Stimulated activated effector memory CD8-positive, alpha-beta T cell treated with anti-CD3 and anti-CD28 coated beads, Interleukin-12 subunit alpha, Interleukin-12 subunit beta, amount 100 ng/mL, for 72 hours (primary cell): Measurements from ENCODE around the gene CCNL2.
"Not testable (repeated sequence)": the region's sequence is repeated elsewhere in the genome, so short reads cannot be mapped to it uniquely, and the experiment has no call there.

Source experiments
- ATAC-seq: fragments of 150-1000 bp; cut with Tn5 transposase; 2 replicates; pipeline ENCODE4 v1.10.0; 2021
- DNase-seq, 2 donors: peaks; one replicate each; pipeline ENCODE4 v3.0.0; 2021 to 2022; ENCODE audit warnings: low spot score in 2 of 2
- H3K27ac Mint-ChIP-seq: one replicate; pipeline ENCODE4 v1.8.0; 2022; ENCODE audit warnings: mild to moderate bottlenecking, mixed read lengths
- H3K36me3 Mint-ChIP-seq: one replicate; pipeline ENCODE4 v1.8.0; 2022; ENCODE audit warnings: mild to moderate bottlenecking, mixed read lengths
- H3K4me1 Mint-ChIP-seq: one replicate; pipeline ENCODE4 v1.8.0; 2022; ENCODE audit warnings: mixed read lengths
- H3K4me3 Mint-ChIP-seq: one replicate; pipeline ENCODE4 v1.8.0; 2022; ENCODE audit warnings: mild to moderate bottlenecking, mixed read lengths
- H3K9me3 Mint-ChIP-seq: one replicate; pipeline ENCODE4 v1.8.0; 2022; ENCODE audit warnings: mixed read lengths

CCNL2 gene

DNA sequence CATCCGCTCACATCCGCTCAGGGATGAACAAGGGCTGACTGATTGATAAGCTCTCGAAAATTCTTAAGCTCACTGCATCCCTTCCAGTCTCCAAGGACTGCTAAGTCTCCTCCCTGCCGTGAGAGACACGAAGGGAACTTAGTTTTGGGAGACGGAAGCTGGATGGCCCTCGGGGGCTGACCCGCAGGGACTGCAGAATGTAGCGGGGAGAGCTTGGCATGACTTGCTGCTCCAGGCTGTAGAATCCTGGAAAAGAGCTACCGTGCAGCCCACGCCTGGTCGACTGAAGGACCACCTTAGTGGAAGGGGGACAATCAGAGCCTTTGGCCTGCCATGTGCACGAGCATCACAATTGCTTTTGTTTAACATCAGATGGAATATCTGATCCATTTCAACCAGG, 16.6 kb upstream of the CCNL2 start:
- Mint-ChIP-seq H3K4me1 (peaks cover 6% of the 10 kb centered on the region), H3K27ac (no peak overlapping the region), H3K36me3 (peaks cover 1% of the 10 kb centered on the region), H3K9me3 (no peaks in the 10 kb centered on the region), H3K4me3 (no peak overlapping the region)
- ATAC-seq (no peak), DNase-seq (no peak)

DNA sequence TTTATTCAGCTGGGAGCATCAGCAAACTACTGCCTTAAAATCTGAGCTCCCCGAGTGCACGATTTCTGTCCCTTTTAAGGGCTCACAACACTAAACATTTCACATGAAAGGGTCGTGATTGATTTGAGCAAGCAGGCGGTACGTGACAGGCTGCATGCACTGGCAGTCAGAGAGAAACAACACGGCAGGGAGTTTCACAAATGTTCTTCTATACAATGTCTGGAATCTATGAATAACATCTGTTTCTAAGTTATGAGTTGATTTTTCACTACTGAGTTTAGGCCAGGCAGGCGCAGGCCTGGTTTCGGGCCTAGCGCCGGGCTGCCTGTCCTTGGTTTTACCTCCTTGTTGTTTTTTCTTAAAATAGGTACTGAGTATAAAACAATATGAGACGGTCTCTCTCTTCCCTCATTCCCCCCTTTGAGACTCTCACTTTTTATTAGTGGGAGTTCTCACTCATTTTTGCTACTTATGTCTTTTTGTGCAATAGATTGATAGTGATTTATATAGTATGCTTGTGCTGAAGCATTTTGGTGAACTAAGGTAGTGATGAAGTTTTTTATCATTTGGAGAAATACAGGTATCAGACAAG, 13.3 kb upstream of the CCNL2 start:
- not testable (repeated sequence) for ATAC-seq, DNase-seq, H3K4me1 Mint-ChIP-seq, H3K27ac Mint-ChIP-seq, H3K4me3 Mint-ChIP-seq, H3K9me3 Mint-ChIP-seq
- peaks cover 25% of the 10 kb centered on the region for H3K36me3 Mint-ChIP-seq

DNA sequence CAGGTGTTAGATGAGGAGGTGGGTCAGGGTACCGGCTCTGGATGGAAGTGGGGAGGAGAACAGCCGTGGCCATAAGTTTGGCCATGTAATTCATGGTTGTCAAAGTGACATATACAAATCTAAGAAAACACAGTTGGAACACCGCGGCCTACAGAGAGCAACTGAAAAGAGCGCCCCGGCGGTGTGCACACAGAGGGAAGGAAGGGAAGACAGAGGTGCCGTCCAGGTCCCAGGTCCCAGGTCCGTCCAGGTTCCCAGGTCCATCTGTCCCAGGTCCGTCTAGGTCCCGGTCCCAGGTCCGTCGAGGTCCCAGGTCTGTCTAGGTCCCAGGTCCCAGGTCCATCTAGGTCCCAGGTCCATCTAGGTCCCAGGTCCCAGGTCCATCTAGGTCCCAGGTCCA, 12.5 kb upstream of the CCNL2 start:
- ATAC-seq (no peak), DNase-seq (no peak)
- Mint-ChIP-seq H3K9me3 (no peaks in the 10 kb centered on the region), H3K27ac (peak overlapping the region; percentile 23), H3K4me1 (peaks cover 5% of the 10 kb centered on the region), H3K36me3 (peaks cover 32% of the 10 kb centered on the region), H3K4me3 (no peak overlapping the region)

DNA sequence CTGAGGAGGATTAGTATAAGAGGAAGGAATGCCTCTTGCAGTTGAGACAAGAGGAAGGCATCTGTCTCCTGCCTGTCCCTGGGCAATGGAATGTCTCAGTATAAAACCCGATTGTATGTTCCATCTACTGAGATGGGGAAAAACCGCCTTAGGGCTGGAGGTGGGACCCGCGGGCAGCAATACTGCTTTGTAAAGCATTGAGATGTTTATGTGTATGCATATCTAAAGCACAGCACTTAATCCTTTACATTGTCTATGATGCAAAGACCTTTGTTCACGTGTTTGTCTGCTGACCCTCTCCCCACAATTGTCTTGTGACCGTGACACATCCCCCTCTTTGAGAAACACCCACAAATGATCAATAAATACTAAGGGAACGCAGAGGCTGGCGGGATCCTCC, 11.1 kb upstream of the CCNL2 start:
- DNase-seq, H3K4me3 Mint-ChIP-seq, H3K9me3 Mint-ChIP-seq, H3K27ac Mint-ChIP-seq, ATAC-seq: not testable (repeated sequence)
- peaks cover 46% of the 10 kb centered on the region for H3K36me3 Mint-ChIP-seq
- peaks cover 18% of the 10 kb centered on the region for H3K4me1 Mint-ChIP-seq

DNA sequence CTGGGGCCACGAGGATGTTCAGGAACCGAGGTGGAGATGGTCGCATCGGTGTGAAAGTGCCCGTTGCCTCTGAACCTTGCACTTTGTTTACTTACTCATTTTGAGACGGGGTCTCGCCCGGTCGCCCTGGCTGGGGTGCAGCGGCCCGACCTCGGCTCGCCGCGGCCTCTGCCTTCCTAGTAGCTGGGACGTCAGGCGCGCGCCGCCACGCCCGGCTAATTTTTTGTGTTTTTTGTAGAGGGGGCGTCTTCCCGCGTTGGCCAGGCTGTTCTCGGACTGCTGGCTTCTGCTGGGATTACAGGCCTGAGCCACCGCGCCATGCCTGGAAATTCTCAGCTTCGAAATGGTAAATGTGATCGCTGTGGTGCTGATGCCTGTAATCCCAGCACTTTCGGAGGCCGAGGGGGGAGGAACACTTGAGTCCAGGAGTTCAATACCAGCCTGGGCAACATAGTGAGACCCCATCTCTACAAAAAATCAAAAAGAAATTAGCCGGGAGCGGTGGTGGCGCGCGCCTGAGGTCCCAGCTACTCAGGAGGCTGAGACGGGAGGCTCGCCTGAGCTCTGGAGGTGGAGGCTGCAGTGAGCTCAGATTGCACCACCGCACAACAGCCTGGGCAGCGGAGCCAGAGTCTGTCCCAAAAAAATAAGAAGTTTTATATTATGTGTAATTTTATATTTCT, 8.6 kb upstream of the CCNL2 start:
- H3K27ac Mint-ChIP-seq = peak overlapping the region; percentile 94
- H3K9me3 Mint-ChIP-seq = no peaks in the 10 kb centered on the region
- H3K4me1 Mint-ChIP-seq = peaks cover 27% of the 10 kb centered on the region
- ATAC-seq (peak; percentile 41), DNase-seq (no peak)
- H3K36me3 Mint-ChIP-seq = peaks cover 71% of the 10 kb centered on the region
- peak overlapping the region; percentile 88 for H3K4me3 Mint-ChIP-seq

DNA sequence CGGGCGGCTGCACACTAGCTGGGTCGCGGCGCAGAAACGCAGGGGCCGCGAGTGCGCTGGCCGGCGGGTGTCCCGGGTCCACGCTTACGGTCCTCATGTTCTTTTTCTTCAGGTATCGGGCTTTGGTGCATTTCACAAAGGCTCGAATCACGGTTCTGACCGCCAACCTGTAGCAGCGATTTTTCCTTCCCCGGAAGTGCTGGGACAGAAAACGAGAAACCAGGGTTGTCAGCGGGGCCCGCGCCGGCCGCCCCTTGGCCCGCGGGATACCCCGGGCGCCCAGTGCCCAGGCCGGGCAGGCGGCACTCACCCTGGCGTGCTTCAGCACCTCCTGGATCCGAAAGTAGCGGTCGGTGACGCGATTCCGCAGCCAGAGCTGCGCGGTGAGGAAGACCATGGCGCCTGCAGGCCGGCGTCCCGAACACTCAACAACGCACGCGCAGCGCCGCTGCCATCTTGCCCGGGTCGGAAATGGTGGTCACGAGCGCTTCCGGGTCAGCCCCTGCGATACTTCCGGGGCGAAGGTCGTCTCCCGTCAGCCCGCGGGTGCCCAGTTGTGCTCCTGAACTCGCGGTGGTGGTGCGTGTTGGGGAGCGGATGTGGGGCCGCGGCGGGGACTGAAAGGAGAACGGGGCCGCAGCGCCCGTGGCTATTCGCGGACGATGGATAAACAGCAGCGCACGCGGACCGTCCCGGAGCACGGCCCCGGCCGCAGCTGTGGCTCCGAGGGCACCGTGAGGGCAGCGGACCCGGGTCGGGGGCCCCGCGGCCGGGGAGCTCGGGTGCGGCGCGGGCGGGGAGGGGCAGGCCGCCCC, 7.9 kb upstream of the CCNL2 start, which contains the start of gene MRPL20:
MRPL20 (minus strand) TSS at position 473 of the 815 bp plus-strand sequence; CDS start at position 397, 76 bp downstream.
- Mint-ChIP-seq H3K9me3 (no peaks in the 10 kb centered on the region), H3K36me3 (peaks cover 78% of the 10 kb centered on the region)
- peak; percentile 88 to 96 for DNase-seq

DNA sequence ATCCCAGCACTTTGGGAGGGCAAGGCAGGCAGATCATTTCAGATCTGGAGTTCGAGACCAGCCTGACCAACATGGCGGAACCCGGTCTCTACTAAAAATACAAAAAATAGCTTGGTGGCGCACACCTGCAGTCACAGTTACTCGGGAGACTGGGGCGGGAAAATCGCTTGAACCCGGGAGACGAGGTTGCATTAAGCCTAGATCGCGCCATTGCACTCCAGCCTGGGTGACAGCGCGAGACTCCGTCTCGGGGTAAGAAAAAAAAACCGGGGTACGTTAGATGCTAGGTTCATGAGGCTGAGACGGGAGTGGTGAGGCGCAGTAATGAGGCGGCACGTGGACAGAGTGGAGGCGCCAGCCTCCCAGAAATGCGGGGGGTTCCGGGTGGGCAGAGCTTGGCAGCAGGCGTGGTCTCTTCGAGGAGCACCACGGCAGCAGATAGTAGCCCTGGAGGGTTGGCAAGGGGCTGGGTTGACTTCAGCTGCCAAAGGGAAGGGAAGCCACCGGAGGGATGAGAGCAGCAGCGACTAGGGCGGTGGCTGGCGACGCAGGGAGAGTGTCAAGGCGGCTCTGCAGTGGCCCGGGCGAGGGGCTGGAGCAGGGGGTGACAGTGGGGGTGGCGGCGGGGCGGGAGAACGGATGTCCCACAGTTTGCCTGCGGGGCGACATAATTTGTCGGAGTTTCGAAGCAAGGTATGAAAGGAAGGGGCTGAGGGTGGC, 7.1 kb upstream of the CCNL2 start:
- peaks cover 86% of the 10 kb centered on the region for H3K36me3 Mint-ChIP-seq
- H3K9me3 Mint-ChIP-seq = no peaks in the 10 kb centered on the region
- ATAC-seq (peak; percentile 0), DNase-seq (no peak)
- H3K4me1 Mint-ChIP-seq = peaks cover 38% of the 10 kb centered on the region
- peak overlapping the region; percentile 94 for H3K27ac Mint-ChIP-seq
- H3K4me3 Mint-ChIP-seq = peak overlapping the region; percentile 88

More for the DNA sequence above, 7.9 kb upstream of the CCNL2 start, which contains the start of gene MRPL20:
- Mint-ChIP-seq H3K27ac (peak within 1 kb of the TSS; percentile 94), H3K4me3 (peak within 1 kb of the TSS; percentile 88), H3K4me1 (peaks cover 32% of the 10 kb centered on the region)
- peak; percentile 97 for ATAC-seq

DNA sequence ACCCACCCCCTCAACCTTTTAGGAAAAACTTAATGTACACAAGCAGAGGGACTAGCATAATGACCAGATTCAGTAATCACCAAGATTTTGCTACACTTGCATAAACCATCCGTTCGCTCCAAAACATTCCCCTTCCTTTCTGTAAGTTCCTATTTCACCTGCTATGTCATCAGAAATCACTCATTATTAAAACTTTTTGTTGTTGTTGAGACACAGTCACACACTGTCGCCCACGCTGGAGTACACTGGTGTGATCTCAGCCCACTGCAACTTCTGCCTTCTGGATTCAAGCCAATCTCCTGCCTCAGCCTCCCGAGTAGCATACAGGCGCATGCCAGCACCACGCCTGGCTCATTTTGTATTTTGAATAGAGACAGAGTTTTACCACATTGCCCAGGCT, 4.5 kb upstream of the CCNL2 start:
- Mint-ChIP-seq H3K4me3 (no peak overlapping the region), H3K4me1 (peaks cover 56% of the 10 kb centered on the region)

DNA sequence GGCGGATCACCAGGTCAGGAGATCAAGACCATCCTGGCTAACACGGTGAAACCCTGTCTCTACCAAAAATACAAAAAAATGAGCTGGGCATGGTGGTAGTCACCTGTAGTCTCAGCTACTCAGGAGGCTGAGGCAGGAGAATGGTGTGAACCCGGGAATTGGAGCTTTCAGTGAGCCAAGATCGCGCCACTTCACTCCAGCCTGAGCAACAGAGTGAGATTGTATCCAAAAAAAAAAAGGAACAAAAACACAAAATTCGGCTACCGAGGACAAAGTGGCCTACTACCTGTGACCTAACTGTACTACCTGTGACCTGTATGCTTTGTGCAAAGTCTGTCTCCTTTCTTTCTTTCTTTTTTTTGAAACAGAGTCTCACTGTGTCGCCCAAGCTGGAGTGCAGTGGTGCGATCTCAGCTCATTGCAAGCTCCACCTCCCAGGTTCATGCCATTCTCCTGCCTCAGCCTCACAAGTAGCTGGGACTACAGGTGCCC, 3.8 kb upstream of the CCNL2 start:
- Mint-ChIP-seq H3K27ac (peak overlapping the region; percentile 23), H3K4me1 (peaks cover 56% of the 10 kb centered on the region), H3K36me3 (peaks cover 95% of the 10 kb centered on the region)
- DNase-seq, ATAC-seq, H3K9me3 Mint-ChIP-seq, H3K4me3 Mint-ChIP-seq: not testable (repeated sequence)

More for the DNA sequence above, 4.5 kb upstream of the CCNL2 start:
- ATAC-seq (no peak), DNase-seq (no peak)
- H3K36me3 Mint-ChIP-seq = peaks cover 93% of the 10 kb centered on the region
- peak overlapping the region; percentile 23 for H3K27ac Mint-ChIP-seq
- no peaks in the 10 kb centered on the region for H3K9me3 Mint-ChIP-seq

DNA sequence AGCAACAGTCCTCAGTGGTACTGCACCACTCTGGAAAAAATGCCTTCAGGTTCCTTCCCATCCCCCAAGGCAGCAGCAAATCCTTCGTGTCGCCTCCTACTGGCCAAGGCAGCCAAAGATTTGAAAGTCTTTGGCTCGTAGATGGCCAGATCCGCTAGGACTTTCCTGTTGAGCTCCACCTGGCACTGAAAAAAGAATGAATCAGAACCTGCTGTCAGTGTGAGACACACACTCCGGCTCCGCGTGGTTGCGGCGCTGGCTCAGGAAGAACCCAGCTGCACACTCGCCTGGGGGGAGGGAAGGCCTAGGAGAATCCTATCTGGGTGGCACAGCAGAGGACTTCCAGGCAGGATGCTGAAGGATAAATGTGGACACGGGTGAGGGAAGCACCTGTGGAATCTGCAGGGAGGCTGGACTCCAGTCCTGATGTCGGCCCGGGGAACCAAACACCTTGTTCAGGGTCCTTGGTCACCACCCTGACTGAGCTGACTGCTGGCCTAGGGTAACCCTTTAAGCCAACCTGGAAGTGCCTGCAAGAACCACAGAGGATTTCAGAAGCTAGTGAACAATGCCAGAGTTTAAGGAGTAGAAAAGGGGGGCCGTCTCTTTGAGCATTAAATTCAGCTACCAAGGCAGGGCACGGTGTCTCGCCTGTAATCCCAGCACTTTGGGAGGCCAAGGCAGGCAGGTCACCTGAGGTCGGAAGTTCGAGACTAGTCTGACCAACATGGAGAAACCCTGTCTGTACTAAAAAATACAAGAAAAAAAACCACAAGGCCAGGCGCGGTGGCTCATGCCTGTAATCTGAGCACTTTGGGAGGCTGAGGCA, 3.2 kb upstream of the CCNL2 start:
- peaks cover 95% of the 10 kb centered on the region for H3K36me3 Mint-ChIP-seq
- H3K4me3 Mint-ChIP-seq = no peak overlapping the region
- ATAC-seq (no peak), DNase-seq (no peak)
- peak overlapping the region; percentile 76 for H3K27ac Mint-ChIP-seq
- H3K9me3 Mint-ChIP-seq = no peaks in the 10 kb centered on the region
- H3K4me1 Mint-ChIP-seq = peaks cover 59% of the 10 kb centered on the region

DNA sequence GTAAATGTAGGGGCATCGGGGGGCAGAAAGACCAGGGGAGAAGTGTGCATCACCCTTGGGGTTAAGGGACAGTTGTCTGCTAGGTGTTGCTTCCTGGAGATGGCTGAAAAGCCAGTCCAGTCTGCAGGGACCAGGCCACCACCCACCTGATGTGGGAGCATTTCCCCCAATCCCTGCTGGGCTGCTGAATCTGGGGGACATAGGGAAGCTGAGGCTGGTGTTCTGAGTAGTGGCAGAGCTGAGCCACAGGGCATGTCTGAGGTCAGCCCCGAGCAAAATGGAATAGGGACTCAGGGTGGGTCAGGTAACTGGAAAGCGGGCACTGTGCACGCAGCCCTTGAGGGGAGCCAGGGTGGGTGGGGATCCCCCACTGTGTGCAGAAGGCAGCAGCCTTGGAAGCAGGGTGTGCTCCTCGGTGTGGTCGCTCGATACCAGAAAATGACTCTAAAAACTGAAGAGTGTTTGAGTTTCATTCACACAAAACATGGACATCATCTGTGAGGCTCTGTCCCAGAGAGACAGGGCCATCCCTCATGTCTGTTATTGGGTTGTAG, 2.4 kb upstream of the CCNL2 start:
- Mint-ChIP-seq H3K9me3 (no peaks in the 10 kb centered on the region), H3K27ac (peak overlapping the region; percentile 94), H3K4me1 (peaks cover 59% of the 10 kb centered on the region), H3K4me3 (peak overlapping the region; percentile 84), H3K36me3 (peaks cover 95% of the 10 kb centered on the region)
- DNase-seq = no peak
- ATAC-seq = no peak

DNA sequence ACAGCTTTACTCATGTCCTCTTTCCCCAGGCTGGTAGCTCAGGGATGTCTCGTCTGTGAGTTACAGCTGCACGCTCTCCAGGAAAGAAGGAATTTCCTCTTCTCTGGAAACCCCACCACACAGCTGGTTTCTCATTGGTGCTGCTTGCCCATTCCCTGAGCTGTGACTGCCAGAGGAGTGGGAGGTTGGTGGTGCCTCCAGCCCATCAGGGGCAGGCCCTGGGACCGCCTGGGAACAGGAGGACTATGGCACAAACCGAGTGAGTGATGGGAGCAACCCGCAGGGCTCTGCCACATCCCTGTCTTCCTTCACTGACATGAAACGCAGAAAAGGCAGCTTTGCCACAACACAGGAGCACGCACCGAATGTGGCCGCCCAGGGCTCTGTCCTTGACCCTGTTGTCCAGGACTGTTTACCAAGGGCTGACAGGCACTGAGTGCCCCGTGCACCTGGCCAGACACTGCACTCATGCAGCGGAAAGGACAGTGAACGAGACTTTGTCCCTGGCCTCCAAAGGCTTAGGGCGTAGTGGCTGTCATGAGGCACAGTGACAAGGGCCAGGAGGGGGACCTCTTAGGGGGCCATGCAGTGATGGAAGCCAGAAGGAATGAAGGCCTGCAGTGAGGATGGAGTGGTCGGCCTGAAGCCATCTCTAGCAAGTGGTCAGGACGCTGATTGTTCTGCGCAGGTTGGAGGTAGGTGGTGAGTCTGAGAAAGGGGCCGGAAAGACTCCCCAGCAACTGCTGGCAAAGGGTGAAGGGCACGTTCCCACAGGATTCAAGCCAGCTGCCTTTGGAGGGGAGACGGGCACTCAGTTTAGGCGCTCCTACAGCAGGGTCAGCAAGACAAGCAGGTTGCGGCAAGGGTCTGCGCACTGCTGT, 1.7 kb upstream of the CCNL2 start:
- peaks cover 53% of the 10 kb centered on the region for H3K4me1 Mint-ChIP-seq

DNA sequence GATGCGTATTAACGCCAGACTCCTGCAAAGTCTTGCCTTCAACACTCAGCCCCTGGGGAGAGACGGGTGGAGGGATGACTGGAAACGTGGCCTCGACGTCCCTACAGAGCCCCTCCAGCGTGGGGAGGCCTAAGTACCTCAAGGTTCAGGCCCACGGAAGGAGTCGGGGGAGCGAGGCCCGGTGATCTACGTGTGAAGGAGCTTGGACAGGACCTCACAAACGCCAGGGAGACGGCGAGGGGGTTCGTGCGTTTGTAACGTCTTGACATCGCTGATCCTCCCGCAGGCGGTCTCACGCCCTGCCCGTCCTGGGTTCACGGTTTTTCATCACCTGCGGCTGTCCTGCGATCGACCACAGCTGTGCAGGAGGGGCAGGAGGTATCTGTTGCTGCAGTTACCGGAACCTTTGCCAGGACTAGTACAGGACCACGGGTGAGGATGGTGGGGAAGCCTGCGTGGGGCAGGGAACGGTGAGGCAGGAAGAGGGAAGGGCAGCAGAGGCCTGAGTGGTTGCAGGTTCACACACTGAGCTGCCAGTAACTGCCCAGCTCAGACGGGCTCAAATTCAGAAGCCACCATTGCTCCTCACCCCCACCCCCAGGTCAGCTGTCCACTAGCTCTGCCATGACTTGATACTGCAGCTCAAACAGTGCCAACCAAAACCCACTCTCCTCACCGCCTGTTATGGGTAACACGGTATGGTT, 889 bp upstream of the CCNL2 start:
- Mint-ChIP-seq H3K4me3 (peak overlapping the region; percentile 84), H3K9me3 (no peaks in the 10 kb centered on the region), H3K36me3 (peaks cover 95% of the 10 kb centered on the region), H3K27ac (peak overlapping the region; percentile 94), H3K4me1 (peaks cover 54% of the 10 kb centered on the region)
- ATAC-seq (no peak), DNase-seq (no peak)

More for the DNA sequence above, 1.7 kb upstream of the CCNL2 start:
- peak overlapping the region; percentile 84 for H3K4me3 Mint-ChIP-seq
- H3K9me3 Mint-ChIP-seq = no peaks in the 10 kb centered on the region
- peaks cover 95% of the 10 kb centered on the region for H3K36me3 Mint-ChIP-seq
- ATAC-seq (no peak), DNase-seq (no peak)
- H3K27ac Mint-ChIP-seq = peak overlapping the region; percentile 94
